Inflammatory macrophage treated with lipopolysaccharide for 4 hours (primary cell): ENCODE data around the gene EFR3B.

Experiments used
- DNase-seq: peaks from one replicate; pipeline ENCODE4 v3.0.0-alpha.2; 2020

Gene EFR3B

GRCh38 chr2:25197336-25198208 lies 155.7 kb downstream of the EFR3B start:
- DNase-seq: no peak

GRCh38 chr2:25198209-25198525 lies 156.3 kb downstream of the EFR3B start:
- DNase-seq: no peak

GRCh38 chr2:25198576-25198975 lies 156.7 kb downstream of the EFR3B start:
- DNase-seq: no peak

- no peak for DNase-seq
These were observed 159.4 kb downstream of the EFR3B start for GRCh38 chr2:25201265-25201664.

- no peak for DNase-seq
These were observed 159.9 kb downstream of the EFR3B start for GRCh38 chr2:25201794-25202193.

GRCh38 chr2:25202275-25202674 lies 160.4 kb downstream of the EFR3B start:
- peak; percentile 28 for DNase-seq

GRCh38 chr2:25204190-25204838 lies 162.4 kb downstream of the EFR3B start:
- DNase-seq: no peak

- DNase-seq: peak; percentile 43
These were observed 165.2 kb downstream of the EFR3B start for GRCh38 chr2:25207078-25207545.
